Measurements from ENCODE around the gene BANF1. TPM values are rescaled to one million over a fixed set of nuclear protein-coding genes. Genes with fewer than 3 reads are reported as not detected.
A peak's percentile ranks its signal among the peaks of the same experiment; 100 is the strongest.

BANF1 gene
- total RNA-seq, 1 donor from 2014 or later: 127 TPM

GRCh38 chr11:65976216-65977176, 25.8 kb upstream of the BANF1 start:
- ATAC-seq (peak; percentile 17), DNase-seq (ENCODE audit: low spot score) (no peak)
- intact Hi-C loops (cut with DNase I): no loop called here

GRCh38 chr11:65977621-65978390, 24.5 kb upstream of the BANF1 start:
- intact Hi-C loops (cut with DNase I): no loop called here
- DNase-seq (ENCODE audit: low spot score) (no peak), ATAC-seq (no peak)

GRCh38 chr11:65978391-65979238, 23.7 kb upstream of the BANF1 start:
- ATAC-seq (no peak), DNase-seq (ENCODE audit: low spot score) (no peak)
- intact Hi-C loops (cut with DNase I): no loop called here

- ATAC-seq (no peak), DNase-seq (ENCODE audit: low spot score) (no peak)
- intact Hi-C loops (cut with DNase I): no loop called here
Measured at GRCh38 chr11:65979261-65979759, 23.0 kb upstream of the BANF1 start.

- ATAC-seq (no peak), DNase-seq (ENCODE audit: low spot score) (no peak)
- intact Hi-C loops (cut with DNase I): loop anchor here (10.0 kb wide), 2 partner anchors 96 to 276 kb away; partner anchors contain the start of gene FIBP
Measured at GRCh38 chr11:65981101-65981740, 21.1 kb upstream of the BANF1 start.

- no peak for ATAC-seq
- intact Hi-C loops (cut with DNase I): loop anchor here (10.0 kb wide), 2 partner anchors 97 to 277 kb away; partner anchors contain the start of gene FIBP
- no peak for DNase-seq (ENCODE audit: low spot score)
Measured at GRCh38 chr11:65981972-65982823, 20.1 kb upstream of the BANF1 start.

- intact Hi-C loops (cut with DNase I): loop anchor here (10.0 kb wide), 2 partner anchors 98 to 278 kb away; partner anchors contain the start of gene FIBP
- DNase-seq (ENCODE audit: low spot score) (no peak), ATAC-seq (no peak)
Measured at GRCh38 chr11:65982824-65983588, 19.3 kb upstream of the BANF1 start.

- intact Hi-C loops (cut with DNase I): loop anchor here (10.0 kb wide), 2 partner anchors 99 to 279 kb away; partner anchors contain the start of gene FIBP
- ATAC-seq (no peak), DNase-seq (ENCODE audit: low spot score) (no peak)
Measured at GRCh38 chr11:65983589-65983987, 18.7 kb upstream of the BANF1 start.

- ATAC-seq: no peak
- no peak for DNase-seq (ENCODE audit: low spot score)
- intact Hi-C loops (cut with DNase I): loop anchor here (10.0 kb wide), 2 partner anchors 103 to 283 kb away; partner anchors contain the start of gene FIBP
Measured at GRCh38 chr11:65987336-65987735, 15.0 kb upstream of the BANF1 start.

- ATAC-seq (peak; percentile 98), DNase-seq (ENCODE audit: low spot score) (peak; percentile 91)
- intact Hi-C loops (cut with DNase I): loop anchor here (10.0 kb wide), 2 partner anchors 104 to 284 kb away; partner anchors contain the start of gene FIBP
Measured at GRCh38 chr11:65988791-65989592, 13.3 kb upstream of the BANF1 start.

- no peak for DNase-seq (ENCODE audit: low spot score)
- intact Hi-C loops (cut with DNase I): no loop called here
- no peak for ATAC-seq
Measured at GRCh38 chr11:65992056-65992455, 10.2 kb upstream of the BANF1 start.

- intact Hi-C loops (cut with DNase I): no loop called here
- ATAC-seq: no peak
- DNase-seq (ENCODE audit: low spot score): no peak
Measured at GRCh38 chr11:65997286-65997685, 5.0 kb upstream of the BANF1 start.

- intact Hi-C loops (cut with DNase I): no loop called here
- ATAC-seq (peak; percentile 79), DNase-seq (ENCODE audit: low spot score) (no peak)
Measured at GRCh38 chr11:66002648-66003225, 434 bp downstream of the BANF1 start.

- DNase-seq (ENCODE audit: low spot score) (no peak), ATAC-seq (no peak)
- intact Hi-C loops (cut with DNase I): no loop called here
Measured at GRCh38 chr11:66003291-66003690, 988 bp downstream of the BANF1 start.

GRCh38 chr11:66004186-66004585, 1.9 kb downstream of the BANF1 start:
- intact Hi-C loops (cut with DNase I): no loop called here
- DNase-seq (ENCODE audit: low spot score) (no peak), ATAC-seq (no peak)
